GM10266 (cell line): ENCODE data around the gene PPP4C.
A peak's percentile ranks its signal among the peaks of the same experiment; 100 is the strongest.

Source experiments
- DNase-seq: peaks from one replicate; pipeline ENCODE4 v3.0.0; 2012; ENCODE audit errors: extremely low spot score
- CTCF ChIP-seq: IDR thresholded peaks from 2 replicates; pipeline ENCODE4 v1.5.1; 2012; ENCODE audit warnings: mild to moderate bottlenecking, low read depth; ENCODE audit not compliant: control insufficient read depth, insufficient read depth; ENCODE audit errors: missing control alignments

PPP4C gene

GRCh38 chr16:30095166-30096078 lies 19.6 kb downstream of the PPP4C start:
- DNase-seq, result peak; percentile 55

GRCh38 chr16:30096105-30096861 lies 20.5 kb downstream of the PPP4C start, which contains the start of gene YPEL3:
Gene YPEL3 (minus strand): TSS chr16:30096213. CDS start chr16:30095482, 731 bp downstream.
- peak; percentile 99 for DNase-seq
- no peak for TF ChIP-seq CTCF

More at GRCh38 chr16:30095166-30096078, 19.6 kb downstream of the PPP4C start:
- no peak for TF ChIP-seq CTCF

- DNase-seq, result no peak
Observed at GRCh38 chr16:30096862-30097563, 21.2 kb downstream of the PPP4C start.

GRCh38 chr16:30104090-30104489 lies 28.3 kb downstream of the PPP4C start:
- no peak for TF ChIP-seq CTCF
- no peak for DNase-seq

More at GRCh38 chr16:30096862-30097563, 21.2 kb downstream of the PPP4C start:
- TF ChIP-seq CTCF, result no peak

- no peak for TF ChIP-seq CTCF
- no peak for DNase-seq
Observed at GRCh38 chr16:30104492-30104891, 28.7 kb downstream of the PPP4C start.

GRCh38 chr16:30108059-30108850 lies 32.5 kb downstream of the PPP4C start:
- no peak for TF ChIP-seq CTCF
- DNase-seq, result no peak
